ENCODE data around the gene ART4. TPM values are rescaled to one million over a fixed set of nuclear protein-coding genes. Genes with fewer than 3 reads are reported as not detected.

Gene ART4
- total RNA-seq, 2 donors from 2014 or later = 38.0 to 66.6 TPM

DNA sequence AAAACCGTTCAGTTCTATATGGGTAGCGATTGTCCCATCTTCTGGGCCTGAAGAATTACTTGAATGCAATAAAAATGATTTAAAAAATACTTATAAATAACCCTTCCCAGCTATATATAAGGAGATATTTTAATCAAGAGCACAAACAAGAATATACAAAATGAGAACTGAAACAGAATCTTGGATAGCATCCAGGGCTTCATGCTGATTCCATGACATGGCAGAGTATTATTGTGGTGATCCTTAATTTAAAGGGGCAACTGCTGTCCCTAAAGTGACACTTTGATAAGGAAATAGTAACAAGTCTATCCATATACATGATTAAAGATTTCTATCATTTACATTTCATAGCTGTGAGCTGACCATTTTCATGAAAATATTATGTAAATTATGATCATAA, 58.9 kb downstream of the ART4 start:
- H3K9me3 ChIP-seq = no peaks in the 10 kb centered on the region
- H3K4me3 ChIP-seq = no peak overlapping the region
- no peaks in the 10 kb centered on the region for H3K27me3 ChIP-seq (replicated peaks; ENCODE audit: insufficient read depth)
- no peak for ATAC-seq (ENCODE audit: insufficient number of reproducible peaks, low FRiP score, low read depth)
- TF ChIP-seq, protein P1, sequence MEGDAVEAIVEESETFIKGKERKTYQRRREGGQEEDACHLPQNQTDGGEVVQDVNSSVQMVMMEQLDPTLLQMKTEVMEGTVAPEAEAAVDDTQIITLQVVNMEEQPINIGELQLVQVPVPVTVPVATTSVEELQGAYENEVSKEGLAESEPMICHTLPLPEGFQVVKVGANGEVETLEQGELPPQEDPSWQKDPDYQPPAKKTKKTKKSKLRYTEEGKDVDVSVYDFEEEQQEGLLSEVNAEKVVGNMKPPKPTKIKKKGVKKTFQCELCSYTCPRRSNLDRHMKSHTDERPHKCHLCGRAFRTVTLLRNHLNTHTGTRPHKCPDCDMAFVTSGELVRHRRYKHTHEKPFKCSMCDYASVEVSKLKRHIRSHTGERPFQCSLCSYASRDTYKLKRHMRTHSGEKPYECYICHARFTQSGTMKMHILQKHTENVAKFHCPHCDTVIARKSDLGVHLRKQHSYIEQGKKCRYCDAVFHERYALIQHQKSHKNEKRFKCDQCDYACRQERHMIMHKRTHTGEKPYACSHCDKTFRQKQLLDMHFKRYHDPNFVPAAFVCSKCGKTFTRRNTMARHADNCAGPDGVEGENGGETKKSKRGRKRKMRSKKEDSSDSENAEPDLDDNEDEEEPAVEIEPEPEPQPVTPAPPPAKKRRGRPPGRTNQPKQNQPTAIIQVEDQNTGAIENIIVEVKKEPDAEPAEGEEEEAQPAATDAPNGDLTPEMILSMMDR (IDR thresholded peaks at IDR 0.05) = no peak
- peaks cover 29% of the 10 kb centered on the region for H3K36me3 ChIP-seq
- H3K4me1 ChIP-seq (ENCODE audit: control insufficient read depth in 1 of 2, low read depth in 2 of 2) = peaks cover 0 to 17% of the 10 kb centered on the region in 2 donors
- no peak for DNase-seq (ENCODE audit: low spot score)
- no peak overlapping the region for H3K27ac ChIP-seq

DNA sequence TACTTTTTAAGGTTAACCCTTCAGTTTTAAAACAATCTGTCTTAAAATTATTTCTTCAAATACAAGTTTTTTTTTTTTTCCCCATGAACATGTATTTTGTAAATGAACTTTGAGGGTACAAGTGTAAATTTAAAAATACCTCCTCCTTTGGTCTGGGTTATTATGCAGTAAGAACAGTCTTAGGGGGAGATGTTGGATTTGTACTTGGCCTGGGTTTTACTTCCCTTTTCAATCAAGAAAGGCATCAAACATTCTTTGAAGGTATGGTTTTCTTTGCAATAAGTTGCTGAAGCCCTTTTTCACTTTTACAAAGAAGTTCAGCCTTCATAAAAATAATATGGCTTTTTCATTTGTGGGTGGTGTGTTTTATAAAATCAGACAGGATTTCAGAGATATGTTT, 60.6 kb downstream of the ART4 start:
- no peak for ATAC-seq (ENCODE audit: insufficient number of reproducible peaks, low FRiP score, low read depth)
- no peak for DNase-seq (ENCODE audit: low spot score)

DNA sequence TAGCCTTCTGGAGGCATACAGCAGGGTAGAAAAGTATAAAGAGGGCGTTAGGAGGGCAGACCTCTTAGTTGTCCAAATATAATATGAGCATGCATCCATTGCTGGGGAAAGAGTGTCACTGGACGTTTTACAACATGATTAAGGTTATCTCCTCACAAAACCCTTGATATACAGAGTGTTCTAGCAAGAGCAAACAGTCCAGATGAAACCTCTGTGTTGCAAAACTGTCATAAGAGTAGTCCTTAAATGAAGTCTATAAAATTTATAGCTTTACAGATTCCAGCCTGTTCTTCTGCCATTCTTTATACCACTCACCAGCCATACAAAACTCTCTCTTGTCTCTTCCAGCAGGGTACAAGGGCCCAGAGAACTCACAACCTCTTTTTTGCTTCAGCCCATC, 61.8 kb downstream of the ART4 start:
- Histone ChIP-seq H3K4me3 (no peak overlapping the region), H3K27me3 (replicated peaks; ENCODE audit: insufficient read depth) (no peaks in the 10 kb centered on the region), H3K27ac (peak overlapping the region; percentile 46 to 63), H3K9me3 (no peaks in the 10 kb centered on the region), H3K4me1 (ENCODE audit: control insufficient read depth in 1 of 2, low read depth in 2 of 2) (peaks cover 9 to 37% of the 10 kb centered on the region in 2 donors), H3K36me3 (peaks cover 1% of the 10 kb centered on the region)
- ATAC-seq (ENCODE audit: insufficient number of reproducible peaks, low FRiP score, low read depth) = no peak
- TF ChIP-seq, protein P1 (IDR thresholded peaks at IDR 0.05) = no peak
- no peak for DNase-seq (ENCODE audit: low spot score)

More for the DNA sequence above, 60.6 kb downstream of the ART4 start:
- Histone ChIP-seq H3K27me3 (replicated peaks; ENCODE audit: insufficient read depth) (no peaks in the 10 kb centered on the region), H3K4me3 (no peak overlapping the region), H3K36me3 (peaks cover 13% of the 10 kb centered on the region), H3K4me1 (ENCODE audit: control insufficient read depth in 1 of 2, low read depth in 2 of 2) (peaks cover under 1 to 25% of the 10 kb centered on the region in 2 donors), H3K9me3 (no peaks in the 10 kb centered on the region), H3K27ac (peak overlapping the region in 1 of 2 donors; percentile 46)
- TF ChIP-seq, protein P1 (IDR thresholded peaks at IDR 0.05) = no peak

DNA sequence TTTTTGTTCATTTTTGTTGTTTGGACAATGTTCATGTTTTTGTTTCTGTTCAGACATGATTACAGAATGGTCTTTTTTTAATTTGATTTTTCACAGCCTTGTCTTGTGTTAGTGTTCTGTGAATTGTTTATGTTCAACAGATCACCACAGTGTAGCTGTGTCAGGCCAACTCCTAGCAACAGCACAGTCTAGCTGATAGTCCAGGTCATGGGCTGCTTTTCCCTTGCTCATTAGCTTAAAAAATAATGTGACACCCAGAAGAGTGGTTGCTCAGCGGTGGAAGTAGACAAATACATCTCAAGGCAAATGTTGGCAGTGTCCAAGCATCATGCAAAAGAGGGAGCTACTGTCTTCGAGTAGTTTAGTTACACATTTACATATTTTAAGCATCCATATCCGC, 62.5 kb downstream of the ART4 start:
- H3K9me3 ChIP-seq = no peaks in the 10 kb centered on the region
- TF ChIP-seq, protein P1 (IDR thresholded peaks at IDR 0.05) = no peak

DNA sequence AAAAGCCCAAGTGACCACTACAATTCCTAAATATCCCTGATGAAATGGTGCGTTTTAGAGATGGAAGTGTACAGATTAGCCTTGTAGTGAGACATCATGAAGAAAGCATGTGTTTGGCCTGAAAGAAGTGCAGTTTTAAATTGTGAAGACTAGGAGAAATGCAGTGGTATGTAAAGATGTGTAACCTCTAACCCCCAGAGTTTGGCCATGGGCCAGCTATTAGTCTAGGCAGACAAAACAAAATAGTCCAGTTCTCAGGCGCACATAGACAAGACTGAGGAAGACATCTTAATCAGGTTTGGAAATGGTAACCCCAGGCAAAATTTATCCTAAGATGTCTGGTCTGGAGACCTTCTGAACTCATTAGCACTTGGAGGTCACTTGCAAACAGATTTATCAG, 63.5 kb downstream of the ART4 start:
- DNase-seq (ENCODE audit: low spot score) (no peak), ATAC-seq (ENCODE audit: insufficient number of reproducible peaks, low FRiP score, low read depth) (no peak)
- TF ChIP-seq, protein P1 (IDR thresholded peaks at IDR 0.05) = no peak
- H3K27ac ChIP-seq = no peak overlapping the region
- H3K27me3 ChIP-seq (replicated peaks; ENCODE audit: insufficient read depth) = no peaks in the 10 kb centered on the region
- H3K9me3 ChIP-seq = no peaks in the 10 kb centered on the region
- H3K4me3 ChIP-seq = no peak overlapping the region
- H3K4me1 ChIP-seq (ENCODE audit: control insufficient read depth in 1 of 2, low read depth in 2 of 2) = peaks cover 15 to 44% of the 10 kb centered on the region in 2 donors
- no peaks in the 10 kb centered on the region for H3K36me3 ChIP-seq

More for the DNA sequence above, 62.5 kb downstream of the ART4 start:
- no peak overlapping the region for H3K27ac ChIP-seq
- H3K4me1 ChIP-seq (ENCODE audit: control insufficient read depth in 1 of 2, low read depth in 2 of 2) = peaks cover 15 to 44% of the 10 kb centered on the region in 2 donors
- DNase-seq (ENCODE audit: low spot score) (no peak), ATAC-seq (ENCODE audit: insufficient number of reproducible peaks, low FRiP score, low read depth) (no peak)
- H3K36me3 ChIP-seq = no peaks in the 10 kb centered on the region
- peak overlapping the region; percentile 29 for H3K4me3 ChIP-seq
- no peaks in the 10 kb centered on the region for H3K27me3 ChIP-seq (replicated peaks; ENCODE audit: insufficient read depth)
